ENCODE measurements around the gene PRKCD.
"Not testable (repeated sequence)": the region's sequence is repeated elsewhere in the genome, so short reads cannot be mapped to it uniquely, and the experiment has no call there.

Gene PRKCD

GRCh38 chr3:53139906-53140846 is 20.8 kb upstream of the PRKCD start:
- DNase-seq (ENCODE audit: low read depth in 2 of 2): no peak

- no peak for DNase-seq (ENCODE audit: low read depth in 2 of 2)
Measured at GRCh38 chr3:53140847-53141845, 19.9 kb upstream of the PRKCD start.

GRCh38 chr3:53142986-53143385 is 18.0 kb upstream of the PRKCD start:
- DNase-seq (ENCODE audit: low read depth in 2 of 2): no peak

GRCh38 chr3:53144446-53144845 is 16.6 kb upstream of the PRKCD start:
- no peak for DNase-seq (ENCODE audit: low read depth in 2 of 2)

GRCh38 chr3:53144862-53145712 is 15.9 kb upstream of the PRKCD start:
- DNase-seq (ENCODE audit: low read depth in 2 of 2): no peak

- DNase-seq (ENCODE audit: low read depth in 2 of 2): no peak
Measured at GRCh38 chr3:53145713-53146080, 15.3 kb upstream of the PRKCD start.

GRCh38 chr3:53146319-53146891 is 14.6 kb upstream of the PRKCD start:
- no peak for DNase-seq (ENCODE audit: low read depth in 2 of 2)

- DNase-seq (ENCODE audit: low read depth in 2 of 2): no peak
Measured at GRCh38 chr3:53147151-53147902, 13.7 kb upstream of the PRKCD start.

- DNase-seq (ENCODE audit: low read depth in 2 of 2): no peak
Measured at GRCh38 chr3:53147903-53148400, 13.1 kb upstream of the PRKCD start.

- no peak for DNase-seq (ENCODE audit: low read depth in 2 of 2)
Measured at GRCh38 chr3:53149006-53149690, 11.9 kb upstream of the PRKCD start.

- DNase-seq (ENCODE audit: low read depth in 2 of 2): no peak
Measured at GRCh38 chr3:53149699-53150098, 11.3 kb upstream of the PRKCD start.

- DNase-seq (ENCODE audit: low read depth in 2 of 2): no peak
Measured at GRCh38 chr3:53150247-53151085, 10.5 kb upstream of the PRKCD start.

GRCh38 chr3:53151086-53151438 is 9.9 kb upstream of the PRKCD start:
- DNase-seq (ENCODE audit: low read depth in 2 of 2): not testable (repeated sequence)

GRCh38 chr3:53151465-53151864 is 9.5 kb upstream of the PRKCD start:
- no peak for DNase-seq (ENCODE audit: low read depth in 2 of 2)

GRCh38 chr3:53151870-53152660 is 8.9 kb upstream of the PRKCD start:
- DNase-seq (ENCODE audit: low read depth in 2 of 2): no peak

GRCh38 chr3:53153264-53153823 is 7.7 kb upstream of the PRKCD start:
- DNase-seq (ENCODE audit: low read depth in 2 of 2): no peak

GRCh38 chr3:53153980-53154379 is 7.0 kb upstream of the PRKCD start:
- DNase-seq (ENCODE audit: low read depth in 2 of 2): no peak

GRCh38 chr3:53154881-53155285 is 6.1 kb upstream of the PRKCD start:
- no peak for DNase-seq (ENCODE audit: low read depth in 2 of 2)

Measured in stimulated activated CD8-positive, alpha-beta memory T cell treated with anti-CD3 and anti-CD28 coated beads, Interleukin-7, amount 100 ng/mL, for 4 hours (primary cell).